ENCODE results near the gene NKX2-2.

- TF ChIP-seq POLR2AphosphoS5 (IDR thresholded peaks at IDR 0.05; ENCODE audit: low read depth, low read length) = no peak
- no peak for TF ChIP-seq REST (IDR thresholded peaks at IDR 0.05; ENCODE audit: insufficient read depth in 1 of 2, low read depth in 2 of 2, low read length in 2 of 2)
- no peak for TF ChIP-seq TAF1 (IDR thresholded peaks at IDR 0.05; ENCODE audit: borderline replicate concordance, insufficient read depth, low read length)
These were observed 7.1 kb upstream of the NKX2-2 start for GRCh38 chr20:21520702-21521595.

All from PFSK-1 (cell line).